Endodermal cell (in vitro differentiated cells): ENCODE measurements around the gene ASXL2. TPM values are rescaled to one million over a fixed set of nuclear protein-coding genes. Genes with fewer than 3 reads are reported as not detected.

Experiments
- DNase-seq: peaks from one replicate; pipeline ENCODE4 v3.0.0-alpha.2; 2017
- H3K27ac ChIP-seq: 2 replicates; pipeline ENCODE4 v1.5.1; 2013; ENCODE audit warnings: mild to moderate bottlenecking, low read depth, low read length, moderate library complexity
- H3K27me3 ChIP-seq: 2 replicates; pipeline ENCODE4 v1.6.1; 2013; ENCODE audit warnings: mild to moderate bottlenecking, low read length, moderate library complexity; ENCODE audit not compliant: insufficient read depth, control insufficient read depth, poor library complexity, severe bottlenecking
- H3K36me3 ChIP-seq: 2 replicates; pipeline ENCODE4 v1.7.0; 2013; ENCODE audit warnings: mild to moderate bottlenecking, low read length, moderate library complexity; ENCODE audit not compliant: control insufficient read depth, insufficient read depth
- H3K4me1 ChIP-seq: one replicate; pipeline ENCODE4 v1.7.0; 2013; ENCODE audit warnings: low read length; ENCODE audit not compliant: control insufficient read depth, insufficient read depth
- H3K4me3 ChIP-seq: 2 replicates; pipeline ENCODE4 v1.5.1; 2013; ENCODE audit warnings: mild to moderate bottlenecking, low read length, moderate library complexity
- H3K9ac ChIP-seq: 2 replicates; pipeline ENCODE4 v1.6.1; 2013; ENCODE audit warnings: mild to moderate bottlenecking, low read length, moderate library complexity; ENCODE audit not compliant: poor library complexity, severe bottlenecking; ENCODE audit errors: extremely low read depth
- H3K9me3 ChIP-seq: 2 replicates; pipeline ENCODE4 v1.6.1; 2013; ENCODE audit warnings: mild to moderate bottlenecking, low read length, moderate library complexity; ENCODE audit not compliant: control insufficient read depth
- H3K27ac Mint-ChIP-seq: 2 replicates; pipeline ENCODE4 v1.8.0; 2020; ENCODE audit warnings: mixed read lengths
- H3K27me3 Mint-ChIP-seq: 2 replicates; pipeline ENCODE4 v1.8.0; 2021; ENCODE audit warnings: mild to moderate bottlenecking, mixed read lengths; ENCODE audit not compliant: insufficient read depth
- H3K36me3 Mint-ChIP-seq: 2 replicates; pipeline ENCODE4 v1.8.0; 2020; ENCODE audit warnings: low read depth, mixed read lengths
- H3K4me1 Mint-ChIP-seq: 2 replicates; pipeline ENCODE4 v1.8.0; 2020; ENCODE audit warnings: mixed read lengths
- H3K4me3 Mint-ChIP-seq: 2 replicates; pipeline ENCODE4 v1.8.0; 2020; ENCODE audit warnings: mild to moderate bottlenecking, moderate library complexity, mixed read lengths
- H3K9me3 Mint-ChIP-seq: 2 replicates; pipeline ENCODE4 v1.8.0; 2020; ENCODE audit warnings: mild to moderate bottlenecking, mixed read lengths
- WGBS, 2 experiments: methylation state at CpG; one replicate each; pipeline versions ENCODE4 v1.1.5 to v1.1.7; 2013; ENCODE audit warnings: missing lambda C conversion rate in 2 of 2, mixed read lengths in 1 of 2; ENCODE audit not compliant: insufficient coverage in 1 of 2, insufficient read length in 1 of 2; 5-methylcytosine and 5-hydroxymethylcytosine counted together
- total RNA-seq, 2 donors: library from RNA; stranded (reverse); fragmentation: NEBNext Ultra II Directional in 1 of 2; extraction: Animal tissue kit (Norgen Biotek cat#: 25700) in 1 of 2; gene quantifications; 2 replicates in 1 of 2; 3 replicates in 1 of 2; pipeline ENCODE4 v1.2.1, GENCODE V29; 2021
- TF ChIP-seq, protein P1 (sequence below): fragments of 200-600 bp; sonication (generic); conservative IDR thresholded peaks from 2 replicates; pipeline ENCODE4 v1.5.0; 2021; ENCODE audit warnings: antibody characterized with exemption, mild to moderate bottlenecking

The ASXL2 gene
- total RNA-seq, 2 donors from 2014 or later = 33.2 to 41.7 TPM

DNA sequence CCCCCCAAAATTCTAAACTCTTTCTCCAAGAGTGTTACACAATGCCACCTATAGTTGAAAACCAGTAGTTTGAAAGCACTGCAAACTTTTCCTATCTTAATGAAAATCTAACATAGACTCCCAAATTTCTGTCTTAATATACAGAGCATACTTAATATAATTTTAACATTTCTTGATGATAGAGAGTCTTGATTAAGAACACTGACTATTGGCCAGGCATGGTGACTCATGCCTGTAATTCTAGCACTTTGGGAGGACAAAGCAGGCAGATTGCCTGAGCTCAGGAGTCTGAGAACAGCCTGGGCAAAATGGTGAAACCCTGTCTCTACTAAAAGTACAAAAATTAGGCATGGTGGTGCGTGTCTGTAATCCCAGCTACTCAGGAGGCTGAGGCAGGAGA, 34.2 kb downstream of the ASXL2 start:
- Mint-ChIP-seq H3K27ac (no peak overlapping the region), H3K9me3 (no peaks in the 10 kb centered on the region), H3K4me1 (no peaks in the 10 kb centered on the region), H3K36me3 (peaks cover 15% of the 10 kb centered on the region), H3K27me3 (no peaks in the 10 kb centered on the region), H3K4me3 (no peak overlapping the region)
- Histone ChIP-seq H3K4me1 (no peaks in the 10 kb centered on the region), H3K36me3 (peaks cover 21% of the 10 kb centered on the region), H3K9me3 (no peaks in the 10 kb centered on the region), H3K27me3 (no peaks in the 10 kb centered on the region), H3K27ac (no peak overlapping the region), H3K9ac (no peak overlapping the region), H3K4me3 (no peak overlapping the region)
- WGBS, 2 experiments = 91 to 100% methylated on average over 1 of the region's 1 CpG
- DNase-seq = no peak
- TF ChIP-seq, protein P1, sequence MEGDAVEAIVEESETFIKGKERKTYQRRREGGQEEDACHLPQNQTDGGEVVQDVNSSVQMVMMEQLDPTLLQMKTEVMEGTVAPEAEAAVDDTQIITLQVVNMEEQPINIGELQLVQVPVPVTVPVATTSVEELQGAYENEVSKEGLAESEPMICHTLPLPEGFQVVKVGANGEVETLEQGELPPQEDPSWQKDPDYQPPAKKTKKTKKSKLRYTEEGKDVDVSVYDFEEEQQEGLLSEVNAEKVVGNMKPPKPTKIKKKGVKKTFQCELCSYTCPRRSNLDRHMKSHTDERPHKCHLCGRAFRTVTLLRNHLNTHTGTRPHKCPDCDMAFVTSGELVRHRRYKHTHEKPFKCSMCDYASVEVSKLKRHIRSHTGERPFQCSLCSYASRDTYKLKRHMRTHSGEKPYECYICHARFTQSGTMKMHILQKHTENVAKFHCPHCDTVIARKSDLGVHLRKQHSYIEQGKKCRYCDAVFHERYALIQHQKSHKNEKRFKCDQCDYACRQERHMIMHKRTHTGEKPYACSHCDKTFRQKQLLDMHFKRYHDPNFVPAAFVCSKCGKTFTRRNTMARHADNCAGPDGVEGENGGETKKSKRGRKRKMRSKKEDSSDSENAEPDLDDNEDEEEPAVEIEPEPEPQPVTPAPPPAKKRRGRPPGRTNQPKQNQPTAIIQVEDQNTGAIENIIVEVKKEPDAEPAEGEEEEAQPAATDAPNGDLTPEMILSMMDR = peak; percentile 25

DNA sequence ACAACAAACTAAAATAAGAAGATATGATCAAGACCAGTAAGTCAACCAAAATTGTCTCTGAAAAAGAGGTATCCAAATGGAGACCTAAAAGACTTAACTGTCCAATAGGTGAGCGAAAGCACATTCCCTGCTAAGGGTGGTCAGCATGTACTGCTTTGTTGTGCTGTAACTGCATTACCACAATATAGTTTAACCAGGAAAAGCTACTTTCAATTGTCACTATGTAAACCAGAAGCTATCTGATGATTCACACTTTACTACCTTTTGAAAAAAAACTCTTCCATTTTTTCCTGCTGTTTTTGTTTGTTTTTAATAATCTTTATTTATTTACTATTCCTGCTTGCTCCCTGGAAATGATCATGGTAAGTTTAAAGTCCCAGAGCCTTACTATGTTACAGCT, 36.1 kb downstream of the ASXL2 start:
- Histone ChIP-seq H3K4me1 (no peaks in the 10 kb centered on the region), H3K4me3 (no peak overlapping the region), H3K27me3 (no peaks in the 10 kb centered on the region), H3K36me3 (peaks cover 21% of the 10 kb centered on the region), H3K9me3 (no peaks in the 10 kb centered on the region), H3K9ac (no peak overlapping the region), H3K27ac (no peak overlapping the region)
- peaks cover 15% of the 10 kb centered on the region for H3K36me3 Mint-ChIP-seq
- 97% methylated on average over 1 of the region's 1 CpG; no CpG with 5 or more reads in 1 of the 2 experiments for WGBS, 2 experiments
- no peaks in the 10 kb centered on the region for H3K27me3 Mint-ChIP-seq
- no peak overlapping the region for H3K27ac Mint-ChIP-seq
- no peak overlapping the region for H3K4me3 Mint-ChIP-seq
- no peak for DNase-seq
- no peaks in the 10 kb centered on the region for H3K4me1 Mint-ChIP-seq
- TF ChIP-seq, protein P1 = no peak
- H3K9me3 Mint-ChIP-seq = no peaks in the 10 kb centered on the region

DNA sequence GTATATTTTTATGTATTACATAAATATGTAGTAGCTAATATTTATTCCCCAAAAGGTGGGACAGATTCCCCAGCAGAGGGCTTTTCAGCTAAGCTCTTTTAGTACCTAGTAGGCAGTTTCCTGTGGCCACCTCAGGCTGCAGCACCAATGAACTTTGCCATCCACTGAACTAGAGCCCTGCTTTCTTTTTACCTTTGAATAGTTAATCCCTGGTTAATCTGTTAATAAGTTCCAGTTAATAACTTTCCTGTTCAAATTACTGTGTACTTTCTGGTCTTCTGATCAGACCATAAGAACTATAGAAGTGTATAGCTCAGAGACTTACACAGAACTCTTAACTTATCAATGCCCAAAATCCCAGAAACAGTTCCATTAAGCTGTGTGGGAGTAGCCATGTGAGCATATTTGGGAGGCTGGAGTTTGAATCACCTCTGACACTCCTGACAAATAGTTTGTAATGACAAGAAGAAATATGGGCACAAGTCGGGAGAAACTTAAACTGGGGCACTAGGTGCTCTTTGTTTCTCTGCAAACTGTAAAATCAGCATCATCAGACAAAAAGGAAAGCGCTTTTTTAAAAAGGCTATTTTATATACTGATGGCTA, 40.0 kb downstream of the ASXL2 start:
- Histone ChIP-seq H3K27me3 (no peaks in the 10 kb centered on the region), H3K4me3 (no peak overlapping the region), H3K9ac (no peak overlapping the region), H3K9me3 (peaks cover 7% of the 10 kb centered on the region), H3K27ac (no peak overlapping the region), H3K4me1 (peaks cover 4% of the 10 kb centered on the region), H3K36me3 (peaks cover 13% of the 10 kb centered on the region)
- Mint-ChIP-seq H3K4me1 (peaks cover 5% of the 10 kb centered on the region), H3K27ac (no peak overlapping the region), H3K36me3 (peaks cover 25% of the 10 kb centered on the region), H3K4me3 (no peak overlapping the region), H3K9me3 (peaks cover 8% of the 10 kb centered on the region), H3K27me3 (no peaks in the 10 kb centered on the region)
- WGBS, 2 experiments = 88 to 95% methylated on average over 1 to 2 of the region's 2 CpGs
- TF ChIP-seq, protein P1 = peak; percentile 26
- no peak for DNase-seq
